Posterior cingulate gyrus (tissue), 11 donors: ENCODE results near the gene DNAH8.

Experiments used
- DNase-seq, 10 donors: peaks; one replicate each; pipeline versions ENCODE4 v3.0.0 to v3.0.0-alpha.2; 2020 to 2021; ENCODE audit warnings: mixed read lengths in 3 of 10
- intact Hi-C: fragments of 100-400 bp; cut with DNase I; formaldehyde crosslinking; loops from one replicate; pipeline ENCODE4 v1.15.1; 2023

Gene DNAH8

DNA sequence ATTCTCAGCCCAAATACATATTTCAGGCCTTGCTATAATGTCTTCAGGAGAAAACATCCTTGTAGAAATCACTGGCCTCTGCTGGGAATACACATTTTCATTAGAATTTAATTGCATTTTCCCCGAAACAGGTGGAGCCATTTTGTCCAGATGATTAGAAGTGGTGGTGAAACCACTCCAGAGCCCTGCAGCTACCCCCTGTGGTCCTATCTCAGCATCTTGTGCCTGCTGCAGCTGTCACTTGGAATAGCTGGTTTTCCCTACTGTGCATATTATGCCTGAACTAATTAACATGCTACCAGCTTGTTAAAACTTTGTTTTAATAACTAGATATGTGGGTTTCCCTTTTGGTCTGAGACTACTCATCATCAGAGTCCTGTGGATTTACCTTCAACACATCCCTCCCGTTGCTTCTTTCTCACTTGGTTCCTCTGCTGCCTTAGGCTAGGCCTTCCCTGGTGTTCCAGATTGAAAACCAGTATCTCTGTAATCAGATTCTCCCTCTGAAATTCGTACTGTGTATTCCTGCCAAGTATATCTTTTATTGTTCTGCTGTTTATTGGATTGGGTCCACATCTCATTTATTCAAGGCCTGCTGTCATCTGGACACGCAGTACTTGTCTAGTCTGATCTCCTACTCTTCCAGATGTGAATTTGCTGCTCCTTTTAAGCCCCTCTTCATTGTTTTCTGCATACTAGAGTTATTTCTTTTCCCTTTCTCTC is 15.2 kb downstream of the DNAH8 start:
- intact Hi-C loops = no loop called here
- no peak for DNase-seq

DNA sequence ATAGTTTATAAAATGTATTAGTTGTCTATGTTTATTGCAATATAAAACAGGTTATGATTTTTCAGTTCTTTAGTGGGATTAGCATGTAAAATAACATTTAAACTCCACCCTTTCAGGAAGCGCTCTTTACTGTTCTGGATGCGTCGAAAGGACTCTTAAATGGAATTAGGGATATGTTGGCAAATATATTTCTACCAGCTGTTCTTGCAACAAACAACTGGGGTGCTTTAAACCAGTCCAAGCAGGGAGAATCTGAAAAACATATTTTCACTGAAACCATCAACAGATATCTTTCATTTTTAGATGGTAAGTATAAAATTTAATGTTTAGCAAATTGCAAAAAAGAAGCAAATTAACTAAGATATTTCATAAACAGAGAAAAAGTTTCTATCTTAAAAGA is 21.8 kb downstream of the DNAH8 start:
- intact Hi-C loops = no loop called here
- no peak for DNase-seq

DNA sequence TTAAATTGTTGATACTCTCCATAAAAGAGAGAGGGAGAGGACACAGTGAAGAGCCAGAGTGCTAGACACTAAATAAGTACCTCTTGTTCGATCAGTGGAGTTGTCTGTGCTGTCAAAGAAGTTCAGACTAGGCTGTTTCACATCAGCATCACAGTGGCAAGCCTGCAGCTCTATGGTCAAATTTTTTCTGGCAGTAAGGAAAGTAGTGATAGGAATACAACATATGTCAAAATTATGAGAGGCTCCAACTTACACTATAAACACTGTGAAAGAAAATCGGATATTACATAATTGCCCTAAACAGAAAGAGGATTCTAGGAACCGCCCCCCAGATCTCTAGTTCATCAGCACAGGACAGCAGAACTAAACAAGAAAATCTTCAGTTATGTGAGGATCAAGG is 23.1 kb downstream of the DNAH8 start:
- intact Hi-C loops = no loop called here
- DNase-seq = no peak

- no peak for DNase-seq
- intact Hi-C loops = no loop called here
Measured at GRCh38 chr6:38739532-38739931, 24.4 kb downstream of the DNAH8 start.

DNA sequence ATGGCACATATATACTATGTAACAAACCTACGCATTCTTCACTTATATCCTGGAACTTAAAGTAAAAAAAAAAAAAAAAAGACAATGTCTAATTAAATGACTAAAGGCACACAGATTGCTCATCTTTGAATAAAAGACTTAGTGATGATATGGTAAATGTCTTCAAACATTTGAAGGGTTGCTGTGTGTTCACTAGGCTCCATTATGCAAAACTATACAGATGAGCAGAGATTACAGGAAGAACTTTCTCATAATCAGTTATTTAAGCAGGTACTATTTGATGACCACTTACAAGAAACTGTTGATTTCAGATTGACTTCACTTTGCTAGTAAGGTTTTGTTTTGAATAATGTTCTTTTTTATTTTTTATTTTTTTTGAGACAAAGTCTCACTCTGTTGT is 34.4 kb downstream of the DNAH8 start:
- DNase-seq = no peak
- intact Hi-C loops = no loop called here

- intact Hi-C loops = no loop called here
Measured at GRCh38 chr6:38750968-38751615, 36.0 kb downstream of the DNAH8 start.

GRCh38 chr6:38753707-38754106 is 38.6 kb downstream of the DNAH8 start:
- intact Hi-C loops = no loop called here
- no peak for DNase-seq

More at GRCh38 chr6:38750968-38751615, 36.0 kb downstream of the DNAH8 start:
- DNase-seq = no peak

DNA sequence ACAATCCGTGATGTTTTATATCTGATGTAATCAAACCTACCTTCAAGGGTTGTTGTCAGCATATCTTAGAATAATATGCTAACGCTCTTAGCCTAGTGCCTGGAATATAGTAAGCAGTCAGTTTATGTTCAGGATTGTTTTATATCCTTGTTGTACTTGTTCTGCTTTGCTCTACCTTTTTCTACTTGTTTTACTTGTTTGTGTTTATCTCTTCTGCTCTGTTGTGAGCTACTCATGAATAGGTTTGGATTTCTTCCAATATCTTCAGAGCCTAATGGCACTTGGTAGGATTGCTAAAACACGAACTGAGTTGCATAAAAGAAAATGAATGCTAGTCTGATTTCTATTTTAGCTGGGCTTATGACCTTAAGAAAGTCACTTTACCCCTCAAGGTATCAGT is 40.1 kb downstream of the DNAH8 start:
- no peak for DNase-seq
- intact Hi-C loops = no loop called here

DNA sequence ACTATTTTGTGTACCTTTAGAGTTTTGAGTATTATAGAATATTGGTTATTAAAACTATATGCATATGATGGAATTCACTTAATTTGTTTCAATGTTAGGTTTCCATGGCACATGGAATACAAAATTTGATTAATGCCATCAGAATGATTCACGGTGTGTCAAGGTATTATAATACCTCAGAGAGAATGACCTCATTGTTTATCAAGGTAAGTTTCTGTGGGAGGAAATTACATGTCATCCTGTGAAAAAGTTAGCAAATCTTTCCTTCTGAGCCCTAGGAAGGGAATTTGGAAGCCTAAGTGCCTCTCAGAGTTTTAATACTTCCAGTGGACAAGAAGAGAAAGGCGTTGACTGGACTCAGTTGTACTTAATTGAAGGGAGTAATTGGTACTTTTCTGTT is 40.8 kb downstream of the DNAH8 start:
- intact Hi-C loops = no loop called here

GRCh38 chr6:38760097-38760496 is 45.0 kb downstream of the DNAH8 start:
- DNase-seq = no peak
- intact Hi-C loops = no loop called here

More for the DNA sequence above, 40.8 kb downstream of the DNAH8 start:
- DNase-seq = no peak

DNA sequence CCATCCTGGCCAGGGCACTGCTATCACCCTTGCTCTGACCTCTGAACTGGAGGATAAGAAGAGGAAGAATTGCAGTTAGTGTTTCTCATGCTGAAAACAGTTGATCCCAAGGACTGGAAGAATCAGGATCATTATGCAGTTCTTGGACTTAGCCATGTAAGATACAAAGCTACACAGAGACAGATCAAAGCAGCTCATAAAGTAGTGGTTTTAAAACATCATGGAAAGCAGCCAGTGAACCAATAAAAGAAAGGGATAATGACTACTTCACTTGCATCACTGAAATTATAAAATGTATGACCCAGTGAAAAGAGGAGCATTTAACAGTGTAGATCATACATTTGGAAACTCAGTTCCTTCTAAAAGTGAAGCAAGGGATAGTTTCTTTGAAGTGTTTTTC is 47.7 kb downstream of the DNAH8 start:
- DNase-seq = no peak
- intact Hi-C loops = no loop called here

DNA sequence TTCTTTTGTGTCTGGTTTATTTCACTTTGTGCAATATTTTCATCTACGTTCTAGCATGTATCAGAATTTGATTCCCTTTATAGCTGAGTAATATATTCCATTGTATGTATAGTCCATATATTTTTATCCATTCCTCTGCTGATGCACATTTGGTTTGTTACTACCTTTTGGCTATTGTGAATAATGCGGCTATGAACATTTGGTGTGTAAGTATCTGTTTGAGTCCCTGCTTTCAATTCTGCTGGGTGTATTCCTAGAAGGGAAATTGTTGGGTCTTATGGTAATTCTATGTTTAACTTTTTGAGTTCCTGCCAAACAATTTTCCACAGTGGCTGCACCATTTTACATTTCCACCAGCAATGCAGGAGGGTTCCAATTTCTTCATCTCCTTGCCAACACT is 52.4 kb downstream of the DNAH8 start:
- DNase-seq = no peak
- intact Hi-C loops = no loop called here

- intact Hi-C loops = no loop called here
- DNase-seq = no peak
Measured at GRCh38 chr6:38773338-38773737, 58.2 kb downstream of the DNAH8 start.

DNA sequence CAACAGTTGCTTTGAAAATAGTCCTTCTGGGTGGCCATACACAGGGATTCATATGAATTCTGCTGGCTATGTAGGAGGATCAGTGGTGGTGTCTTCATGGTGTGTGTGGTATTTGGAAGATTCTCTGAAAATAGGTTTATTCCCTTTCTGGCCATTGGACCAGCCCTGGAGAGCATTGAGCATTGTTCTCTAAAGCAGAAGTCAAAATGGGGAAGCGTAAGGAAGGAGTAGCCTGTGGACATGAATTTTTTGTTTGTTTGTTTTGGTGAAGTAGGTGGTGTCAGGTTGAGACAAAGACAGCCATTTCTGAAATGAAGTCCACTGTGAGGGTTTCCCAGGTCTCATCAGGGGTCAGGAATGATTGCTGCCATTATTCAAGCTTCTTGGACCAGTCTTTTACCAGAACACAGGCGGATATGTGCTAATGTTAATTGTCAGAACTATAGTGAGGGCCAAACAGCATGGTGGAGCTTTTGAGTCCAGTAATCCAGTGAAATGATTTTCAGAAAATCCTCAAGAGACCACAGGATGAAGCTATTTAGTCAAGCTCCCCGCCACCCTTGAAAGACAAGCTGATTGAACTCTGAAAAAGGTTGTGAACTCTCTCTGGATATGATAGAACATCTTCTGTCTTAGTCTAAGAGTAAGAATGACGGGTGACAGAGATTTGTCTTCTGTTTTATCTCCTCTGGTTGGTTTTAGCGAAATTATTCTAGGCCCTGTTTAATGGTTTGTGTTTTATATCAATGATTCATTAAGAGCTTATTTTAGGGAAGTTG is 60.0 kb downstream of the DNAH8 start:
- no peak for DNase-seq
- intact Hi-C loops = no loop called here

GRCh38 chr6:38775870-38776269 is 60.8 kb downstream of the DNAH8 start:
- intact Hi-C loops = no loop called here
- no peak for DNase-seq

GRCh38 chr6:38776515-38776914 is 61.4 kb downstream of the DNAH8 start:
- no peak for DNase-seq
- intact Hi-C loops = no loop called here

GRCh38 chr6:38779310-38780062 is 64.4 kb downstream of the DNAH8 start:
- DNase-seq = no peak
- intact Hi-C loops = no loop called here

DNA sequence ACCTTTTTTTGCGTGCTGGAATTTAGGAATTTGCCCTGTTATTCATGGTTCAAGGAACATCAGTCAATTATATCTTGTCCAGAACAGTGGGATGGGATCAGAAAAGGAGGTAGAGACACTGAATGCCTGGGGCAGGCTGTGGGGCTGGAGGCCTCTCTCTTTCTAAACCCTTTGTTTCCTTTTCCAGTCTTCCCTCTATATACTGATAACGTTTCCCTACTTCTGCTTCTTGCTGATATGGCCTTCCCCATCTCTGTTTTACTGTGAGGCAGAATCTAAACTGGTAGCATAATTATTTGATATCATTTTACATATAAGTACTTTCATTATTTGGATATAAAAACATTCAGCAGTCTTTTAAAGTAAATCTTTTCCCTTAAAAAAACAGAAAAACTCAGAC is 67.5 kb downstream of the DNAH8 start:
- intact Hi-C loops = no loop called here
- DNase-seq = no peak

DNA sequence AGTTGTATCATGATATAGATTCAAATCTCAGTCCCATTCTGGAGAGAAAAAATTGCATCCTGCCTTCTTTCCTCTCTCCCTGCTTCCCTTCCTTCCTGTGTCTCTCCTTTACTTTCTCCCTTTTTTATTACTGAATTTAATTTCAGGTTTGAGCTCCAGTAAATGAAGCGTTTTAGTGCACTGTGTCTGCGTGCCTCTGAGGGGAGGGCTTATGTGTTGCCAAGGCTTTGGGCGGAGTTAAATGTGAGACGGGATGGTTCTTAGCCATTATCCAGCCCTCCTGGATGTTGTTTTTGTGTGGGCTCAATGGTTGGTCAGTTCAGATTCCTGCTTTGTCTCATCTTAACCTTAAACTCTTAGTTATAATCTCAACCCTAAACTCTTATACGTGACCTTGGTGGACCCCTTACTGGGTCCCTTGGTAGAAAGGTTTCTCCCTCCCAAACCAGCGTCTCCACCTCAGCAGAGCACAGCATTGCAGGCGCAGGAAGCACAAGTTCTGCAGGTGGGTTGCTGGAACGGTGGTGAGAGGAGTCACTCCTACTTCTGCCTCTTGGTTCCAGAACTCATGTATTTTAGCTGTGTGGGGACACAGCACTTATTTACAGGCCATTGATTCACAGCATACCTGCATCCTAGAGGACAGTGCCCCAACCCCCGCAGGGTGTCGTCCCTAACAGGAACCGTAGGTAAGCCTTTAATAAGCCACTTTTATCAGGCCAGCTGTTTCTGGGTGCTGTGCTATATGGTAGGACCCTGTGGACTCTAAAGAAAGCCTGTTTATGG is 68.5 kb downstream of the DNAH8 start:
- intact Hi-C loops = no loop called here
- DNase-seq = no peak
